ENCODE measurements around the gene SPACA1. TPM values are rescaled to one million over a fixed set of nuclear protein-coding genes. Genes with fewer than 3 reads are reported as not detected.

SPACA1 gene
- polyA plus RNA-seq, 2 of the 4 experiments (the other 2 are of a cell fraction) = not detected

- WGBS (ENCODE audit: missing lambda C conversion rate) = 3% methylated on average over 2 of the region's 2 CpGs
- ATAC-seq (no peak), FAIRE-seq (no peak), DNase-seq (ENCODE audit: low read depth in 1 of 2, low spot score in 1 of 2) (no peak)
- POLR2A ChIA-PET = no interaction called here
- Histone ChIP-seq H3K4me2 (no peak overlapping the region), H3K4me1 (no peaks in the 10 kb centered on the region), H3K9me3 (no peaks in the 10 kb centered on the region), H3K27ac (no peak overlapping the region), H3K4me3 (no peak overlapping the region)
- TF ChIP-seq FOSB (CRISPR knock-in tag; IDR thresholded peaks at IDR 0.05) (no peak), TP53 (CRISPR knock-in tag; IDR thresholded peaks at IDR 0.05) (no peak), ZFP36 (IDR thresholded peaks at IDR 0.05; ENCODE audit: borderline replicate concordance, partially characterized antibody) (no peak), SREBF2 (IDR thresholded peaks at IDR 0.05) (no peak), FOSL2 (IDR thresholded peaks at IDR 0.05) (no peak), FOSL2 (CRISPR knock-in tag; IDR thresholded peaks at IDR 0.05) (no peak), CHD2 (IDR thresholded peaks at IDR 0.05; ENCODE audit: low read length, partially characterized antibody) (no peak), FOXS1 (CRISPR knock-in tag; IDR thresholded peaks at IDR 0.05) (no peak), KDM1A (IDR thresholded peaks at IDR 0.05; ENCODE audit: low read depth) (no peak), JUNB (IDR thresholded peaks at IDR 0.05) (no peak), RFX5 (IDR thresholded peaks at IDR 0.05) (no peak), EHF (CRISPR knock-in tag; IDR thresholded peaks at IDR 0.05) (no peak)
- CTCF ChIA-PET = no interaction called here
These were observed 42.1 kb downstream of the SPACA1 start for GRCh38 chr6:88089708-88090107.

GRCh38 chr6:88105741-88106340, 58.2 kb downstream of the SPACA1 start:
- no peak overlapping the region for H3K27ac ChIP-seq
- DNase-seq (ENCODE audit: low read depth in 1 of 2, low spot score in 1 of 2) (peak in 1 of 2 experiments; percentile 2), ATAC-seq (no peak), FAIRE-seq (no peak)
- H3K9me3 ChIP-seq = no peaks in the 10 kb centered on the region
- TF ChIP-seq GATA3 (IDR thresholded peaks at IDR 0.05; ENCODE audit: borderline replicate concordance) = no peak
- no peak for TF ChIP-seq EP300 (IDR thresholded peaks at IDR 0.05)
- TF ChIP-seq NFE2L2 (conservative IDR thresholded peaks at IDR 0.05; ENCODE audit: low read length) = no peak
- no peak for TF ChIP-seq FOSL2 (IDR thresholded peaks at IDR 0.05)
- 0 out of 2 replicates have a peak, but pooled peaks have one; percentile 9 for TF ChIP-seq FOSL2 (CRISPR knock-in tag; IDR thresholded peaks at IDR 0.05)
- no peak for TF ChIP-seq ZNF302 (CRISPR knock-in tag; IDR thresholded peaks at IDR 0.05)
- 0 out of 3 replicates have a peak overlapping the region, but pooled peaks have one; percentile 1 for H3K4me2 ChIP-seq
- WGBS (ENCODE audit: missing lambda C conversion rate) = 4% methylated on average over 7 of the region's 7 CpGs
- ChIA-PET CTCF (no interaction called here), POLR2A (no interaction called here)
- H3K4me3 ChIP-seq = no peak overlapping the region
- H3K4me1 ChIP-seq = no peaks in the 10 kb centered on the region

GRCh38 chr6:88107241-88107640, 59.6 kb downstream of the SPACA1 start:
- ChIA-PET CTCF (no interaction called here), POLR2A (no interaction called here)
- DNase-seq (ENCODE audit: low read depth in 1 of 2, low spot score in 1 of 2) (no peak), ATAC-seq (no peak), FAIRE-seq (no peak)
- H3K27ac ChIP-seq = no peak overlapping the region
- H3K4me2 ChIP-seq = no peak overlapping the region
- H3K9me3 ChIP-seq = no peaks in the 10 kb centered on the region
- no peak overlapping the region for H3K4me3 ChIP-seq
- no peaks in the 10 kb centered on the region for H3K4me1 ChIP-seq
- TF ChIP-seq HMGXB4 (CRISPR knock-in tag; IDR thresholded peaks at IDR 0.05; ENCODE audit: borderline replicate concordance) (no peak), MYC (IDR thresholded peaks at IDR 0.05; ENCODE audit: borderline replicate concordance, low read length) (no peak), REST (IDR thresholded peaks at IDR 0.05) (no peak), RFX5 (IDR thresholded peaks at IDR 0.05) (no peak), POLR2AphosphoS2 (conservative IDR thresholded peaks at IDR 0.05; ENCODE audit: low read length) (no peak), MAFK (IDR thresholded peaks at IDR 0.05; ENCODE audit: partially characterized antibody) (no peak), SMC3 (IDR thresholded peaks at IDR 0.05) (no peak), EP300 (IDR thresholded peaks at IDR 0.05) (no peak), MAZ (IDR thresholded peaks at IDR 0.05; ENCODE audit: borderline replicate concordance, low read depth, low read length) (no peak), FOSB (CRISPR knock-in tag; IDR thresholded peaks at IDR 0.05) (no peak), ZNF302 (CRISPR knock-in tag; IDR thresholded peaks at IDR 0.05) (no peak), ELK1 (IDR thresholded peaks at IDR 0.05; ENCODE audit: low read depth, low read length) (no peak), CEBPB (IDR thresholded peaks at IDR 0.05) (no peak), KDM1A (IDR thresholded peaks at IDR 0.05; ENCODE audit: low read depth) (no peak)

Data from A549 (cell line).